Fibroblast of lung (primary cell): Measurements from ENCODE around the gene MAPKBP1. TPM values are rescaled to one million over a fixed set of nuclear protein-coding genes. Genes with fewer than 3 reads are reported as not detected.

ENCODE experiments used
- DNase-seq, 2 donors: peaks; one replicate each; pipeline versions ENCODE4 v3.0.0 to v3.0.0-alpha.2; 2010; ENCODE audit warnings: low read depth in 2 of 2
- H2AFZ ChIP-seq: 2 replicates; pipeline ENCODE4 v1.5.1; 2012; ENCODE audit warnings: low read length, control low read depth, inconsistent platforms
- H3K27ac ChIP-seq: 2 replicates; pipeline ENCODE4 v1.5.1; 2011; ENCODE audit warnings: low read length, control low read depth; ENCODE audit not compliant: insufficient read depth
- H3K27me3 ChIP-seq: 2 replicates; pipeline ENCODE4 v1.5.1; 2011; ENCODE audit warnings: mild to moderate bottlenecking, low read length; ENCODE audit not compliant: control insufficient read depth, insufficient read depth
- H3K36me3 ChIP-seq: 2 replicates; pipeline ENCODE4 v1.5.1; 2011; ENCODE audit warnings: low read length; ENCODE audit not compliant: control insufficient read depth, insufficient read depth
- H3K4me1 ChIP-seq: 2 replicates; pipeline ENCODE4 v1.5.1; 2011; ENCODE audit warnings: low read length; ENCODE audit not compliant: control insufficient read depth, insufficient read depth; ENCODE audit errors: extremely low read depth
- H3K4me2 ChIP-seq: 2 replicates; pipeline ENCODE4 v1.5.1; 2011; ENCODE audit warnings: low read length, control low read depth; ENCODE audit not compliant: insufficient read depth; ENCODE audit errors: extremely low read depth
- H3K4me3 ChIP-seq, 4 experiments: fragments of 200-600 bp in 1 of 4; sonication (generic) in 1 of 4; replicated peaks in 1 of 4; 2 replicates each; pipeline ENCODE4 v1.5.1; 2011 to 2016; ENCODE audit warnings: low read length in 4 of 4, low read depth in 3 of 4, mild to moderate bottlenecking in 3 of 4, control low read depth in 2 of 4, inconsistent platforms in 1 of 4, mixed read lengths in 1 of 4; ENCODE audit not compliant: insufficient read depth in 1 of 4; ENCODE audit errors: control extremely low read depth in 1 of 4
- H3K79me2 ChIP-seq: 2 replicates; pipeline ENCODE4 v1.5.1; 2012; ENCODE audit warnings: mild to moderate bottlenecking, low read length, inconsistent platforms; ENCODE audit not compliant: control insufficient read depth, insufficient read depth
- H3K9ac ChIP-seq: 2 replicates; pipeline ENCODE4 v1.5.1; 2011; ENCODE audit warnings: mild to moderate bottlenecking, low read length, control low read depth; ENCODE audit not compliant: insufficient read depth
- H3K9me3 ChIP-seq: 2 replicates; pipeline ENCODE4 v1.5.1; 2012; ENCODE audit warnings: low read depth, low read length; ENCODE audit not compliant: control insufficient read depth, insufficient read depth
- H4K20me1 ChIP-seq: 2 replicates; pipeline ENCODE4 v1.5.1; 2011; ENCODE audit warnings: low read length; ENCODE audit not compliant: control insufficient read depth, insufficient read depth; ENCODE audit errors: extremely low read depth
- EZH2 ChIP-seq: IDR thresholded peaks from 2 replicates; pipeline ENCODE4 v1.5.1; 2012; ENCODE audit warnings: low read length, control low read depth, mild to moderate bottlenecking; ENCODE audit errors: missing control alignments
- polyA plus RNA-seq, 2 donors: library from polyadenylated mRNA; depleted of rRNA in 1 of 2; stranded (reverse) in 1 of 2; unstranded in 1 of 2; fragments of >200 nt; gene quantifications; 2 replicates each; pipeline ENCODE4 v1.2.1, GENCODE V29; 2011 to 2012; ENCODE audit warnings: missing spikeins in 1 of 2
- total RNA-seq: library from RNA; depleted of rRNA; stranded (reverse); fragments of >200 nt; gene quantifications from 2 replicates; pipeline ENCODE4 v1.2.1, GENCODE V29; 2014
- TF ChIP-seq, protein P1 (sequence below), 2 donors: IDR thresholded peaks in 1 of 2; conservative IDR thresholded peaks in 1 of 2; 1 replicate in 1 of 2; 2 replicates in 1 of 2; pipeline ENCODE4 v1.5.1; 2011 to 2012; ENCODE audit warnings: low read length in 2 of 2, control low read depth in 1 of 2, inconsistent platforms in 1 of 2, low read depth in 1 of 2, mild to moderate bottlenecking in 1 of 2

MAPKBP1 gene
- total and polyA plus RNA-seq, 2 donors (not counting 1 experiment from before 2014, with no cell fraction given): 2.8 to 20.8 TPM

- Histone ChIP-seq H3K4me1 (peaks cover 5% of the 10 kb centered on the region), H2AFZ (no peak overlapping the region), H4K20me1 (no peaks in the 10 kb centered on the region), H3K27me3 (no peaks in the 10 kb centered on the region), H3K79me2 (peaks cover 32% of the 10 kb centered on the region), H3K36me3 (no peaks in the 10 kb centered on the region), H3K9ac (no peak overlapping the region), H3K4me2 (no peak overlapping the region), H3K4me3 (no peak overlapping the region), H3K27ac (no peak overlapping the region), H3K9me3 (no peaks in the 10 kb centered on the region)
- TF ChIP-seq, protein P1, sequence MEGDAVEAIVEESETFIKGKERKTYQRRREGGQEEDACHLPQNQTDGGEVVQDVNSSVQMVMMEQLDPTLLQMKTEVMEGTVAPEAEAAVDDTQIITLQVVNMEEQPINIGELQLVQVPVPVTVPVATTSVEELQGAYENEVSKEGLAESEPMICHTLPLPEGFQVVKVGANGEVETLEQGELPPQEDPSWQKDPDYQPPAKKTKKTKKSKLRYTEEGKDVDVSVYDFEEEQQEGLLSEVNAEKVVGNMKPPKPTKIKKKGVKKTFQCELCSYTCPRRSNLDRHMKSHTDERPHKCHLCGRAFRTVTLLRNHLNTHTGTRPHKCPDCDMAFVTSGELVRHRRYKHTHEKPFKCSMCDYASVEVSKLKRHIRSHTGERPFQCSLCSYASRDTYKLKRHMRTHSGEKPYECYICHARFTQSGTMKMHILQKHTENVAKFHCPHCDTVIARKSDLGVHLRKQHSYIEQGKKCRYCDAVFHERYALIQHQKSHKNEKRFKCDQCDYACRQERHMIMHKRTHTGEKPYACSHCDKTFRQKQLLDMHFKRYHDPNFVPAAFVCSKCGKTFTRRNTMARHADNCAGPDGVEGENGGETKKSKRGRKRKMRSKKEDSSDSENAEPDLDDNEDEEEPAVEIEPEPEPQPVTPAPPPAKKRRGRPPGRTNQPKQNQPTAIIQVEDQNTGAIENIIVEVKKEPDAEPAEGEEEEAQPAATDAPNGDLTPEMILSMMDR (conservative IDR thresholded peaks at IDR 0.05 in 1 of 2, IDR thresholded peaks at IDR 0.05 in 1 of 2; ENCODE audit: low read depth in 1 of 2, low read length in 2 of 2): no peak
- no peak for TF ChIP-seq EZH2
- DNase-seq: no peak
Observed at GRCh38 chr15:41783296-41783695, 9.0 kb downstream of the MAPKBP1 start.

DNA sequence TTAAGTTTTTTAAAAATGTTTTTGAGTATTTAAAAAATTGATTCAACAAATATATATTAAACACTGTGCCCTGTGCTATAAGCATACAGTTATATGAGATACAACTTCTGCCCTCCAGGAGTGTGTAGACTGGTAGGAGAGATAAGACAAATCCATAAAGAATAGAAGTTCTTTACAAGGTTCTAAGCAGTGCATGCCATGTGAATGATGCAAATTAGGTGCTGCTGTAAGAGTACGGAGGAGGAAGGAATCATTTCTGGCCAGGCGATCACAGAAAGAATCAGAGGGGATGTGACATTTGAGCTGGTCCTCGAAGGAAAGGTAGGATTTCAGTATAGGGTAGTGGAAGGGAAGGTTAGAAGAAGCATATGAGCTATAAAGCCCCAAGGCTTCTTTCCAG, 14.0 kb downstream of the MAPKBP1 start:
- DNase-seq: no peak
- peaks cover 15% of the 10 kb centered on the region for H3K4me1 ChIP-seq
- TF ChIP-seq, protein P1 (conservative IDR thresholded peaks at IDR 0.05 in 1 of 2, IDR thresholded peaks at IDR 0.05 in 1 of 2; ENCODE audit: low read depth in 1 of 2, low read length in 2 of 2): no peak
- no peak for TF ChIP-seq EZH2
- H3K4me2 ChIP-seq: no peak overlapping the region
- H2AFZ ChIP-seq: no peak overlapping the region
- no peak overlapping the region for H3K4me3 ChIP-seq
- H3K9ac ChIP-seq: no peak overlapping the region
- peaks cover 18% of the 10 kb centered on the region for H3K79me2 ChIP-seq
- H3K9me3 ChIP-seq: no peaks in the 10 kb centered on the region
- H4K20me1 ChIP-seq: no peaks in the 10 kb centered on the region
- no peaks in the 10 kb centered on the region for H3K36me3 ChIP-seq
- no peak overlapping the region for H3K27ac ChIP-seq
- H3K27me3 ChIP-seq: no peaks in the 10 kb centered on the region

DNA sequence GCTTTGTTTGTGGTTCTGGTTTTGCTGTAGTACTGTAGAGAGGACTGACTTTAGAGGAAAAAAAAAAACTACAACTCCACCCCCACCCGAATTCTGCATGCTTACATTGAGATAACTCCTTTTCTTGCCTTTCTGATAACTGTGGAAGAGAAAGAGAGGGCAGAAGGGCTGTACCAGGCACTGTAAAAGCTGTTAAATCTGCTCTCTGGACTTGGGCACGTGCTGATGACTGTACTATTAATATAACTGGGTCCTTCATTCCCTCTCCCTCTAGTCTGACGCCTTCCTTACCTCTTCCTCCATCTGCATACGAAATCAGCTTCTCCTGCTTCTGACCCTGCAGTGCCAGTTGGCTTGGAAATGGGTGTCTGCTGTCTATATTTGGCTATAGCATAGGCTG, 15.0 kb downstream of the MAPKBP1 start:
- no peak overlapping the region for H3K9ac ChIP-seq
- peaks cover 15% of the 10 kb centered on the region for H3K4me1 ChIP-seq
- peaks cover 16% of the 10 kb centered on the region for H3K79me2 ChIP-seq
- no peak overlapping the region for H3K4me2 ChIP-seq
- no peak for DNase-seq
- H3K9me3 ChIP-seq: no peaks in the 10 kb centered on the region
- TF ChIP-seq EZH2: no peak
- TF ChIP-seq, protein P1 (conservative IDR thresholded peaks at IDR 0.05 in 1 of 2, IDR thresholded peaks at IDR 0.05 in 1 of 2; ENCODE audit: low read depth in 1 of 2, low read length in 2 of 2): no peak
- no peak overlapping the region for H2AFZ ChIP-seq
- no peaks in the 10 kb centered on the region for H4K20me1 ChIP-seq
- no peak overlapping the region for H3K27ac ChIP-seq
- no peaks in the 10 kb centered on the region for H3K27me3 ChIP-seq
- H3K4me3 ChIP-seq: no peak overlapping the region
- H3K36me3 ChIP-seq: no peaks in the 10 kb centered on the region
